ENCODE results near the gene SHISA2.

SHISA2 gene

GRCh38 chr13:26048741-26049140, 3.1 kb downstream of the SHISA2 start:
- no peak overlapping the region for H3K4me3 ChIP-seq (ENCODE audit: severe bottlenecking)
- H3K27ac ChIP-seq (ENCODE audit: poor library complexity, severe bottlenecking): no peak overlapping the region
- H3K36me3 ChIP-seq (ENCODE audit: low read depth): no peaks in the 10 kb centered on the region
- H3K4me1 ChIP-seq (ENCODE audit: insufficient read depth, poor library complexity, severe bottlenecking): no peaks in the 10 kb centered on the region
- H3K9me3 ChIP-seq (ENCODE audit: severe bottlenecking): no peaks in the 10 kb centered on the region
- TF ChIP-seq CTCF (IDR thresholded peaks at IDR 0.05; ENCODE audit: poor library complexity, severe bottlenecking): no peak
- DNase-seq (ENCODE audit: low spot score): no peak
- peaks cover 29% of the 10 kb centered on the region for H3K27me3 ChIP-seq (ENCODE audit: insufficient read depth, poor library complexity, severe bottlenecking)
- no peak for ATAC-seq (ENCODE audit: low read depth)

GRCh38 chr13:26047040-26047439, 4.8 kb downstream of the SHISA2 start:
- Histone ChIP-seq H3K27ac (ENCODE audit: poor library complexity, severe bottlenecking) (no peak overlapping the region), H3K36me3 (ENCODE audit: low read depth) (no peaks in the 10 kb centered on the region), H3K4me1 (ENCODE audit: insufficient read depth, poor library complexity, severe bottlenecking) (no peaks in the 10 kb centered on the region), H3K9me3 (ENCODE audit: severe bottlenecking) (no peaks in the 10 kb centered on the region), H3K4me3 (ENCODE audit: severe bottlenecking) (no peak overlapping the region), H3K27me3 (ENCODE audit: insufficient read depth, poor library complexity, severe bottlenecking) (peaks cover 29% of the 10 kb centered on the region)
- TF ChIP-seq CTCF (IDR thresholded peaks at IDR 0.05; ENCODE audit: poor library complexity, severe bottlenecking): no peak
- ATAC-seq (ENCODE audit: low read depth) (no peak), DNase-seq (ENCODE audit: low spot score) (no peak)

- ATAC-seq (ENCODE audit: low read depth) (no peak), DNase-seq (ENCODE audit: low spot score) (no peak)
- Histone ChIP-seq H3K9me3 (ENCODE audit: severe bottlenecking) (no peaks in the 10 kb centered on the region), H3K4me1 (ENCODE audit: insufficient read depth, poor library complexity, severe bottlenecking) (no peaks in the 10 kb centered on the region), H3K4me3 (ENCODE audit: severe bottlenecking) (no peak overlapping the region), H3K27ac (ENCODE audit: poor library complexity, severe bottlenecking) (no peak overlapping the region), H3K36me3 (ENCODE audit: low read depth) (no peaks in the 10 kb centered on the region), H3K27me3 (ENCODE audit: insufficient read depth, poor library complexity, severe bottlenecking) (peaks cover 29% of the 10 kb centered on the region)
- no peak for TF ChIP-seq CTCF (IDR thresholded peaks at IDR 0.05; ENCODE audit: poor library complexity, severe bottlenecking)
Measured at GRCh38 chr13:26046639-26047038, 5.2 kb downstream of the SHISA2 start.

GRCh38 chr13:26045142-26045541, 6.7 kb downstream of the SHISA2 start:
- Histone ChIP-seq H3K27me3 (ENCODE audit: insufficient read depth, poor library complexity, severe bottlenecking) (peaks cover 16% of the 10 kb centered on the region), H3K4me3 (ENCODE audit: severe bottlenecking) (no peak overlapping the region), H3K36me3 (ENCODE audit: low read depth) (no peaks in the 10 kb centered on the region), H3K27ac (ENCODE audit: poor library complexity, severe bottlenecking) (no peak overlapping the region), H3K4me1 (ENCODE audit: insufficient read depth, poor library complexity, severe bottlenecking) (no peaks in the 10 kb centered on the region), H3K9me3 (ENCODE audit: severe bottlenecking) (no peaks in the 10 kb centered on the region)
- ATAC-seq (ENCODE audit: low read depth) (no peak), DNase-seq (ENCODE audit: low spot score) (no peak)
- no peak for TF ChIP-seq CTCF (IDR thresholded peaks at IDR 0.05; ENCODE audit: poor library complexity, severe bottlenecking)

GRCh38 chr13:26042785-26043184, 9.0 kb downstream of the SHISA2 start:
- ATAC-seq (ENCODE audit: low read depth) (no peak), DNase-seq (ENCODE audit: low spot score) (no peak)
- H3K4me1 ChIP-seq (ENCODE audit: insufficient read depth, poor library complexity, severe bottlenecking): no peaks in the 10 kb centered on the region
- no peaks in the 10 kb centered on the region for H3K9me3 ChIP-seq (ENCODE audit: severe bottlenecking)
- no peaks in the 10 kb centered on the region for H3K27me3 ChIP-seq (ENCODE audit: insufficient read depth, poor library complexity, severe bottlenecking)
- TF ChIP-seq CTCF (IDR thresholded peaks at IDR 0.05; ENCODE audit: poor library complexity, severe bottlenecking): no peak
- no peaks in the 10 kb centered on the region for H3K36me3 ChIP-seq (ENCODE audit: low read depth)
- no peak overlapping the region for H3K4me3 ChIP-seq (ENCODE audit: severe bottlenecking)
- H3K27ac ChIP-seq (ENCODE audit: poor library complexity, severe bottlenecking): no peak overlapping the region
